HEK293T (cell line): ENCODE measurements around the gene FBXO17.
"Not testable (repeated sequence)": the region's sequence is repeated elsewhere in the genome, so short reads cannot be mapped to it uniquely, and the experiment has no call there.

Source experiments
- CTCF ChIA-PET: fragments of 350-600 bp; formaldehyde crosslinking; extraction: SDS; loops from one replicate; lab custom pipeline; 2021; ENCODE audit warnings: antibody characterized with exemption, inconsistent platforms; lab: Yijun Ruan, JAX
- POLR2A ChIA-PET: fragments of 350-600 bp; formaldehyde crosslinking; extraction: SDS; loops from one replicate; lab custom pipeline; 2020; ENCODE audit warnings: antibody characterized with exemption, inconsistent platforms; lab: Yijun Ruan, JAX
- DNase-seq: peaks from one replicate; pipeline ENCODE4 v3.0.0; 2012; ENCODE audit warnings: mixed read lengths; ENCODE audit errors: extremely low spot score
- ARNT ChIP-seq: fragments of 450-650 bp; IDR thresholded peaks from 2 replicates; pipeline ENCODE4 v1.6.1; 2017; ENCODE audit warnings: mild to moderate bottlenecking
- BHLHE40 ChIP-seq: fragments of 450-650 bp; IDR thresholded peaks from 2 replicates; pipeline ENCODE4 v1.6.1; 2016; ENCODE audit warnings: mild to moderate bottlenecking, moderate library complexity, borderline replicate concordance
- CTBP1 ChIP-seq: fragments of 450-650 bp; IDR thresholded peaks from 2 replicates; pipeline ENCODE4 v1.6.1; 2016; ENCODE audit warnings: borderline replicate concordance
- ELF4 ChIP-seq: fragments of 450-650 bp; IDR thresholded peaks from 2 replicates; pipeline ENCODE4 v1.6.1; 2017; ENCODE audit warnings: antibody characterized with exemption
- FOXA1 ChIP-seq: fragments of 450-650 bp; IDR thresholded peaks from 2 replicates; pipeline ENCODE4 v1.6.1; 2016; ENCODE audit warnings: mild to moderate bottlenecking
- FOXK2 ChIP-seq: fragments of 450-650 bp; IDR thresholded peaks from 2 replicates; pipeline ENCODE4 v1.6.1; 2016; ENCODE audit warnings: mild to moderate bottlenecking
- FOXM1 ChIP-seq: fragments of 450-650 bp; IDR thresholded peaks from 2 replicates; pipeline ENCODE4 v1.6.1; 2017; ENCODE audit warnings: mild to moderate bottlenecking, borderline replicate concordance
- HDGF ChIP-seq: fragments of 450-650 bp; IDR thresholded peaks from 2 replicates; pipeline ENCODE4 v1.6.1; 2017; ENCODE audit warnings: antibody characterized with exemption, borderline replicate concordance
- L3MBTL2 ChIP-seq: fragments of 450-650 bp; conservative IDR thresholded peaks from 2 replicates; pipeline ENCODE4 v1.6.1; 2016; ENCODE audit warnings: mild to moderate bottlenecking
- LEF1 ChIP-seq: fragments of 450-650 bp; IDR thresholded peaks from 2 replicates; pipeline ENCODE4 v1.6.1; 2017; ENCODE audit warnings: mild to moderate bottlenecking, borderline replicate concordance
- NFRKB ChIP-seq: fragments of 450-650 bp; IDR thresholded peaks from 2 replicates; pipeline ENCODE4 v1.6.1; 2016; ENCODE audit warnings: mild to moderate bottlenecking, moderate library complexity
- PKNOX1 ChIP-seq: fragments of 450-650 bp; IDR thresholded peaks from 2 replicates; pipeline ENCODE4 v1.6.1; 2016
- SP1 ChIP-seq: fragments of 450-650 bp; IDR thresholded peaks from 2 replicates; pipeline ENCODE4 v1.6.1; 2017
- SUZ12 ChIP-seq: fragments of 450-650 bp; IDR thresholded peaks from 2 replicates; pipeline ENCODE4 v1.6.1; 2016; ENCODE audit warnings: mild to moderate bottlenecking
- TARDBP ChIP-seq: fragments of 450-650 bp; IDR thresholded peaks from 2 replicates; pipeline ENCODE4 v1.6.1; 2016
- ZNF384 ChIP-seq: fragments of 450-650 bp; IDR thresholded peaks from 2 replicates; pipeline ENCODE4 v1.6.1; 2016

The FBXO17 gene

DNA sequence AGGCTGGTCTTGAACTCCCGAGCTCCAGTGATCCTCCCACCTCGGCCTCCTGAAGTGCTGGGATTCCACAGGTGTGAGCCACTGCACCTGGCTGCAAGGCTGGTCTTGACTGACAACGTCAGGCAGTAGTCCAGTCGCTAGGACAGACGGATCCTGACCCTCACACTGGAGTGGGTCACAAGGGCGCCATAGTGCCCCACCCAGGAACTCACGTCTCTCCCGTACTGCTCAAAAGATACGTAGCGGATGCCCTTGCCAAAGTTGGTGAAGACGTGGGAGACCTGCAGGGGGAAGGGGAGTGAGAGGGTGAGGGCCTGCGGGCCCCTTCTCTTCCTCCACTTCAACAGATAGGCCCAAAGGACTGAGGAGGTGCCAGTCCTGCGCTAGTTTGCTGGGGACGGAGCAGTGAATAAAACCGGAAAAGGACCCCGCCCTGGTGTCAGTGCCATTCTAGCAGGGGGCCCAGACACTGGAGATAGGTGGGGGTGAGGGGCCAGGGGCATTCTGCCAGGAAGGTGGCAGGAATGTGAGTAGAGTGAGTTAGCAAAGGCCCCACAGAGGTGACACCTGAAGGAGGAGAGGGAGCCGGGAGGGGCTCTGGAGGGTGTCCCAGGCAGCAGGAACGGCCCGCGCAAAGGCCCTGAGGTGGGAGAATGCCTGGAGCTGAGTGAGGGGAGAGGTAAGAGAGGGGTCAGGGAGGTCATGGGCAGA, 32.9 kb downstream of the FBXO17 start:
- DNase-seq: no peak
- ChIA-PET POLR2A (no interaction called here), CTCF (interaction anchor here (0.6 kb wide), 1 partner anchor 707 kb away, joined by 3 read pairs; no protein-coding TSS in a partner anchor)
- TF ChIP-seq TARDBP (no peak), ARNT (no peak), LEF1 (no peak), FOXA1 (no peak), ELF4 (no peak), BHLHE40 (no peak), CTBP1 (no peak)

DNA sequence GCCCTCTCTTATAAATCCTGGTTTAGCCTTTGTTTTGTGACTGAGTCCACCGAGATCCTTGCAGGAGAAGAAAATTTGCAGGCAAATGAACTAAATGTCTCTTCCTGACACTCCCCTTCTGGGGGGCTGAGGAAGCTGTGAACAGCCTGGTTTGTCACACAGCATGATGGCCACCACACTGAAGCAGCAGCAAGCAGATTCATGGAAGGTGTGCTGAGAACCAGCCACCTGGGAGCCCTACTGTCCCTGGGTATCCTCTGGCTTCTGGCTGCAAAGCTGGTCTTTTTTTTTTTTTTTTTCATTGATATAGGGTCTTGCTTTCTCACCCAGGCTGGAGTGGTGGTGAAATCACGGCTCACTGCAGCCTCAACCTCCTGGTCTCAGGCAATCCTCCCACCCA, 33.6 kb downstream of the FBXO17 start:
- ChIA-PET CTCF (interaction anchor here (0.6 kb wide), 1 partner anchor 708 kb away, joined by 3 read pairs; no protein-coding TSS in a partner anchor), POLR2A (no interaction called here)
- TF ChIP-seq L3MBTL2 (no peak), TARDBP (no peak), SUZ12 (no peak), SP1 (no peak)
- DNase-seq: no peak

GRCh38 chr19:38941466-38941865, 34.1 kb downstream of the FBXO17 start:
- CTCF ChIA-PET, POLR2A ChIA-PET, DNase-seq: not testable (repeated sequence)

GRCh38 chr19:38939957-38940356, 35.6 kb downstream of the FBXO17 start:
- no peak for DNase-seq
- ChIA-PET CTCF (no interaction called here), POLR2A (interaction anchor here (0.6 kb wide), 1 partner anchor 536 kb away, joined by 3 read pairs; no protein-coding TSS in a partner anchor)
- TF ChIP-seq ELF4 (no peak), FOXA1 (no peak), PKNOX1 (no peak), SUZ12 (no peak), ZNF384 (no peak), HDGF (no peak), CTBP1 (no peak), FOXM1 (no peak), TARDBP (no peak), LEF1 (no peak), SP1 (no peak), ARNT (no peak), BHLHE40 (no peak), FOXK2 (no peak), NFRKB (no peak), L3MBTL2 (no peak)

DNA sequence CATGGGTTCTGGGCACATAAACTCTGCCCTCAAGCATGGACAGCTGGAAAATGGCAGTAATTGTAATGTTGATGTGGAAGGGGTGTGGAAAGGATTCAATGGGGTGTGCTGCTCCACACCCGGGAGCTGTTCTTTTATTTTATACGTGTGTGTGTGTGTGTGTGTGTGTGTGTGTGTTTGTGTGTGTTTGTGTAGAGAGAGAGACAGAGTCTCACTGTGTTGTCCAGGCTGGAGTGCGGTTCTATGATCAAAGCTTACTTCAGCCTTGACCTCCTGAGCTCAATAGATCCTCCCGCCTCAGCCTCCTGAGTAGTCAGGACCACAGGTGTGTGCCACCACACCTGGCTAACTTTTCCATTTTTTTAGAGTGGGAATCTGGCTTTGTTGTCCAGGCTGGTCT, 42.0 kb downstream of the FBXO17 start:
- ChIA-PET CTCF (no interaction called here), POLR2A (interaction anchor here (1.2 kb wide), 1 partner anchor 42 kb away, joined by 3 read pairs; the partner anchor contains the start of gene FBXO17)
- TF ChIP-seq SUZ12 (no peak), CTBP1 (no peak), PKNOX1 (no peak), FOXK2 (no peak), ARNT (no peak), BHLHE40 (no peak), TARDBP (no peak), FOXA1 (no peak), FOXM1 (no peak)
- no peak for DNase-seq

DNA sequence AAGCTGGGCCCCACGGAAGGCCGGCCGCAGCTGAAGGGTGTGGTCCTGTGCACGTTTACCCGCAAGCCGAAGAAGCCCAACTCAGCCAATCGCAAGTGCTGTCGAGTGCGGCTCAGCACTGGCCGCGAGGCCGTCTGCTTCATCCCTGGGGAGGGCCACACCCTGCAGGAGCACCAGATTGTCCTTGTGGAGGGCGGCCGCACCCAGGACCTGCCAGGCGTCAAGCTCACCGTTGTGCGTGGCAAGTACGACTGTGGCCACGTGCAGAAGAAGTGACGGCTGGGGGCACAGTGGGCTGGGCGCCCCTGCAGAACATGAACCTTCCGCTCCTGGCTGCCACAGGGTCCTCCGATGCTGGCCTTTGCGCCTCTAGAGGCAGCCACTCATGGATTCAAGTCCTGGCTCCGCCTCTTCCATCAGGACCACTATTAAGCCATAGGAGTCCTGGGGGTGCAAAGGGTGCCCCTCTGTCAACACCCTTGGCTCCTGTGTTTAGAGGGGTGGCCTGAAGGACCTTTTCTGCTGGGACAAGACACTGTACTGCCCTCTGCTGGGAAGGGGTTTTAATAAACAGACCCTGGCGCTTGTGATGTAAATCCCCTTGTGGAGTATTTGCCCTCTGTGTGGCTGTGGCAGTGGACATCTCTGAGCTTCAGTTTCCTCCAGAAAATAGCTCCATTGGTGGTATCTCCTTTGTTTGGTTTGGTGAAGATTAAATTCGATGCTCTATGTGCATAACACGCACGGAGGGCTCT, 42.9 kb downstream of the FBXO17 start:
- ChIA-PET POLR2A (interaction anchor here (1.2 to 2.9 kb wide), 4 partner anchors 32 to 425 kb away, joined by 3 to 14 read pairs (median 3); partner anchors contain the start of genes FBXO17, NFKBIB and SIRT2), CTCF (interaction anchor here (0.7 kb wide), 1 partner anchor 21 kb away, joined by 3 read pairs; no protein-coding TSS in a partner anchor)
- DNase-seq: no peak
- no peak for TF ChIP-seq FOXK2
- TF ChIP-seq SUZ12: no peak
- no peak for TF ChIP-seq CTBP1
- TF ChIP-seq ZNF384: no peak
- TF ChIP-seq HDGF: no peak
- TF ChIP-seq TARDBP: no peak
- no peak for TF ChIP-seq ARNT
- TF ChIP-seq ELF4: no peak
- no peak for TF ChIP-seq NFRKB
- no peak for TF ChIP-seq LEF1
- TF ChIP-seq FOXA1: no peak
- TF ChIP-seq SP1: no peak
- no peak for TF ChIP-seq BHLHE40
- TF ChIP-seq L3MBTL2: no peak
- TF ChIP-seq PKNOX1: no peak
- TF ChIP-seq FOXM1: no peak
